GM10248 (cell line): Measurements from ENCODE around the gene FADS2.

Experiments
- CTCF ChIA-PET: fragments of 300-600 bp; sonication (Branson Sonifier 250); formaldehyde crosslinking; extraction: SDS; loops from one replicate; lab custom pipeline; 2021; ENCODE audit warnings: antibody characterized with exemption; lab: Yijun Ruan, JAX
- POLR2A ChIA-PET: fragments of 350-650 bp; sonication (Branson Sonifier 250); formaldehyde crosslinking; extraction: SDS; loops from one replicate; lab custom pipeline; 2020; ENCODE audit warnings: antibody characterized with exemption; lab: Yijun Ruan, JAX
- DNase-seq: peaks from one replicate; pipeline ENCODE4 v3.0.0; 2012; ENCODE audit errors: extremely low spot score
- TF ChIP-seq, protein P1 (sequence below): IDR thresholded peaks from 2 replicates; pipeline ENCODE4 v1.5.1; 2012; ENCODE audit warnings: mild to moderate bottlenecking, low read depth; ENCODE audit errors: extremely low read depth, missing control alignments, control extremely low read depth

FADS2 gene

GRCh38 chr11:61906522-61906909, 78.4 kb downstream of the FADS2 start:
- POLR2A ChIA-PET, result no interaction called here
- TF ChIP-seq, protein P1, sequence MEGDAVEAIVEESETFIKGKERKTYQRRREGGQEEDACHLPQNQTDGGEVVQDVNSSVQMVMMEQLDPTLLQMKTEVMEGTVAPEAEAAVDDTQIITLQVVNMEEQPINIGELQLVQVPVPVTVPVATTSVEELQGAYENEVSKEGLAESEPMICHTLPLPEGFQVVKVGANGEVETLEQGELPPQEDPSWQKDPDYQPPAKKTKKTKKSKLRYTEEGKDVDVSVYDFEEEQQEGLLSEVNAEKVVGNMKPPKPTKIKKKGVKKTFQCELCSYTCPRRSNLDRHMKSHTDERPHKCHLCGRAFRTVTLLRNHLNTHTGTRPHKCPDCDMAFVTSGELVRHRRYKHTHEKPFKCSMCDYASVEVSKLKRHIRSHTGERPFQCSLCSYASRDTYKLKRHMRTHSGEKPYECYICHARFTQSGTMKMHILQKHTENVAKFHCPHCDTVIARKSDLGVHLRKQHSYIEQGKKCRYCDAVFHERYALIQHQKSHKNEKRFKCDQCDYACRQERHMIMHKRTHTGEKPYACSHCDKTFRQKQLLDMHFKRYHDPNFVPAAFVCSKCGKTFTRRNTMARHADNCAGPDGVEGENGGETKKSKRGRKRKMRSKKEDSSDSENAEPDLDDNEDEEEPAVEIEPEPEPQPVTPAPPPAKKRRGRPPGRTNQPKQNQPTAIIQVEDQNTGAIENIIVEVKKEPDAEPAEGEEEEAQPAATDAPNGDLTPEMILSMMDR, result no peak
- CTCF ChIA-PET, result interaction anchor here (7.9 to 11.2 kb wide), 2 partner anchors 9 to 203 kb away, joined by 80 to 204 read pairs; no protein-coding TSS in a partner anchor
- DNase-seq, result no peak

DNA sequence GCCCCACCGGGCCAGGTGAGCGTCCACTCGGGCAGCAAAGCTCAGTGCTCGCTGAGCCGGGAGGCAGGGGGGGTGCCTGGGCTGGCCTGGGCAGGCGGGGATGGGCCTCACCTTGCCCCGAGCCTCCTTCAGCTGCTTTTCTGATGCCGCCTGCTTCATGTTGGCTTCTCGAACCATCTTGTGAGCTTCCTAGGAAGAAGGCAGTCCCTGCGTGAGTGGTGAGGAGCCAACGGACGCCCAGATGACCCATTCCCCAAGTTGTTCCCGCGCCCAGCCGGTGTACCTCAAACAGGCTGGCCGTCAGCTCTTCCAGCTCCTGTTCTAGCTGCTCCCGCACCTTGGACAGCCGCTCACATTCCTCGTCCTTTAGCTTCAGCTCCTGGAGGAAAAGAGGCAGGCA, 79.2 kb downstream of the FADS2 start:
- DNase-seq, result no peak
- TF ChIP-seq, protein P1, result no peak
- ChIA-PET POLR2A (no interaction called here), CTCF (interaction anchor here (0.7 to 7.9 kb wide), 5 partner anchors 9 to 201 kb away, joined by 3 to 80 read pairs (median 4); no protein-coding TSS in a partner anchor)

GRCh38 chr11:61907871-61908729, 80.0 kb downstream of the FADS2 start:
- POLR2A ChIA-PET, result interaction anchor here (0.6 kb wide), 1 partner anchor 40 kb away, joined by 3 read pairs; no protein-coding TSS in a partner anchor
- DNase-seq, result no peak
- CTCF ChIA-PET, result interaction anchor here (0.7 to 7.9 kb wide), 7 partner anchors 10 to 200 kb away, joined by 3 to 80 read pairs (median 4); no protein-coding TSS in a partner anchor
- TF ChIP-seq, protein P1, result no peak

GRCh38 chr11:61908730-61909316, 80.7 kb downstream of the FADS2 start:
- DNase-seq, result no peak
- TF ChIP-seq, protein P1, result no peak
- ChIA-PET CTCF (interaction anchor here (1.2 to 7.9 kb wide), 6 partner anchors 11 to 199 kb away, joined by 4 to 80 read pairs (median 7); no protein-coding TSS in a partner anchor), POLR2A (interaction anchor here (0.6 kb wide), 1 partner anchor 39 kb away, joined by 3 read pairs; no protein-coding TSS in a partner anchor)

GRCh38 chr11:61910187-61911127, 82.4 kb downstream of the FADS2 start:
- CTCF ChIA-PET, result interaction anchor here (1.2 to 7.9 kb wide), 4 partner anchors 13 to 197 kb away, joined by 6 to 80 read pairs (median 12); no protein-coding TSS in a partner anchor
- no peak for DNase-seq
- POLR2A ChIA-PET, result no interaction called here
- TF ChIP-seq, protein P1, result no peak
